HepG2 (cell line): ENCODE measurements around the gene PKNOX2.

ENCODE experiments used
- FOXC1 ChIP-seq: sonication (generic); formaldehyde crosslinking; IDR thresholded peaks from 2 replicates; pipeline ENCODE4 v1.8.0; 2022; ENCODE audit warnings: mild to moderate bottlenecking, missing genetic modification reagents, borderline replicate concordance
- MAFK ChIP-seq, 2 experiments: IDR thresholded peaks in 1 of 2; conservative IDR thresholded peaks in 1 of 2; 2 replicates each; pipeline ENCODE4 v1.6.1; 2011; ENCODE audit warnings: improper control_type of control experiment in 2 of 2, low read length in 2 of 2
- MYC ChIP-seq: sonication (generic); formaldehyde crosslinking; IDR thresholded peaks from 2 replicates; pipeline ENCODE4 v1.9.0; 2021; ENCODE audit warnings: missing genetic modification reagents, borderline replicate concordance
- PRPF4 ChIP-seq: fragments of 200-400 bp; formaldehyde crosslinking; IDR thresholded peaks from 2 replicates; pipeline ENCODE4 v1.6.1; 2016; ENCODE audit warnings: low read length, low read depth; ENCODE audit not compliant: poor library complexity, severe bottlenecking

- TF ChIP-seq PRPF4 (no peak), FOXC1 (CRISPR knock-in tag) (no peak), MAFK (conservative IDR thresholded peaks at IDR 0.05 in 1 of 2, IDR thresholded peaks at IDR 0.05 in 1 of 2; ENCODE audit: low read length in 2 of 2) (no peak), MYC (CRISPR knock-in tag) (no peak)
Observed at GRCh38 chr11:125224391-125225021, 60.0 kb downstream of the PKNOX2 start.
